ENCODE measurements around the gene PKD2L1.

The PKD2L1 gene

GRCh38 chr10:100371482-100372027 is 41.5 kb upstream of the PKD2L1 start:
- DNase-seq (ENCODE audit: low read depth) = no peak
- peak overlapping the region; percentile 15; the same call in 1 of the 2 replicates for H3K4me3 ChIP-seq (ENCODE audit: low read length)

GRCh38 chr10:100370714-100371481 is 40.9 kb upstream of the PKD2L1 start:
- peak overlapping the region; percentile 15 for H3K4me3 ChIP-seq (ENCODE audit: low read length)
- TF ChIP-seq CTCF (conservative IDR thresholded peaks at IDR 0.05; ENCODE audit: low read length) = no peak
- peak; percentile 79 for DNase-seq (ENCODE audit: low read depth)

More at GRCh38 chr10:100371482-100372027, 41.5 kb upstream of the PKD2L1 start:
- no peak for TF ChIP-seq CTCF (conservative IDR thresholded peaks at IDR 0.05; ENCODE audit: low read length)

GRCh38 chr10:100368721-100369120 is 38.7 kb upstream of the PKD2L1 start:
- no peak for DNase-seq (ENCODE audit: low read depth)
- no peak for TF ChIP-seq CTCF (conservative IDR thresholded peaks at IDR 0.05; ENCODE audit: low read length)
- no peak overlapping the region for H3K4me3 ChIP-seq (ENCODE audit: low read length)

GRCh38 chr10:100364735-100365391 is 34.8 kb upstream of the PKD2L1 start:
- H3K4me3 ChIP-seq (ENCODE audit: low read length) = no peak overlapping the region
- DNase-seq (ENCODE audit: low read depth) = peak; percentile 45
- TF ChIP-seq CTCF (conservative IDR thresholded peaks at IDR 0.05; ENCODE audit: low read length) = no peak

- no peak overlapping the region for H3K4me3 ChIP-seq (ENCODE audit: low read length)
- no peak for TF ChIP-seq CTCF (conservative IDR thresholded peaks at IDR 0.05; ENCODE audit: low read length)
- no peak for DNase-seq (ENCODE audit: low read depth)
Measured at GRCh38 chr10:100364175-100364574, 34.1 kb upstream of the PKD2L1 start.

GRCh38 chr10:100362570-100363496 is 32.8 kb upstream of the PKD2L1 start:
- no peak overlapping the region for H3K4me3 ChIP-seq (ENCODE audit: low read length)
- DNase-seq (ENCODE audit: low read depth) = no peak
- no peak for TF ChIP-seq CTCF (conservative IDR thresholded peaks at IDR 0.05; ENCODE audit: low read length)
